Measurements from ENCODE around the gene UBL4B. TPM values are rescaled to one million over a fixed set of nuclear protein-coding genes. Genes with fewer than 3 reads are reported as not detected.
A peak's percentile ranks its signal among the peaks of the same experiment; 100 is the strongest.

Gene UBL4B
- total RNA-seq, 2 donors from 2014 or later: not detected

DNA sequence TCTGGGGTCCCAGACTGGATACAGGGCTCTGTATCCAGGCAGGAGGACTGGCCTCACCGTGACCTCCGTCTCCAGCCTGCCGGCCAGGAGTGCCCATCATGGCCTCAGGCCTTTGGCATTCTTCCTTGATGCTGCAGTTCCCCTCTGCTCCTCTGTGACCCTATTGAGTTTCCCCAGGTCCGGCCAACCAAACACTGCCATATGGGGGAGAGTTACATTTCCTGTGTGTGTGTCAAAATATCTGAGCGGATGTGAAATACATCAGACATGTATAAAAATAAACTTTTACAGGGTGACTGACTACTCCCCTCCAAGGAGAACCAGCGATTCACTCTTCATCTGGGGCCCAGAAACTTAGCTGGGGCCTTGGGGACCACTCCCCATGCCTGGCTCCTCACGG is 10.2 kb upstream of the UBL4B start:
- no peak overlapping the region for H3K4me3 ChIP-seq
- no peaks in the 10 kb centered on the region for H3K9me3 ChIP-seq
- H3K27me3 ChIP-seq: no peaks in the 10 kb centered on the region
- DNase-seq (ENCODE audit: low spot score): no peak
- TF ChIP-seq, protein P1, sequence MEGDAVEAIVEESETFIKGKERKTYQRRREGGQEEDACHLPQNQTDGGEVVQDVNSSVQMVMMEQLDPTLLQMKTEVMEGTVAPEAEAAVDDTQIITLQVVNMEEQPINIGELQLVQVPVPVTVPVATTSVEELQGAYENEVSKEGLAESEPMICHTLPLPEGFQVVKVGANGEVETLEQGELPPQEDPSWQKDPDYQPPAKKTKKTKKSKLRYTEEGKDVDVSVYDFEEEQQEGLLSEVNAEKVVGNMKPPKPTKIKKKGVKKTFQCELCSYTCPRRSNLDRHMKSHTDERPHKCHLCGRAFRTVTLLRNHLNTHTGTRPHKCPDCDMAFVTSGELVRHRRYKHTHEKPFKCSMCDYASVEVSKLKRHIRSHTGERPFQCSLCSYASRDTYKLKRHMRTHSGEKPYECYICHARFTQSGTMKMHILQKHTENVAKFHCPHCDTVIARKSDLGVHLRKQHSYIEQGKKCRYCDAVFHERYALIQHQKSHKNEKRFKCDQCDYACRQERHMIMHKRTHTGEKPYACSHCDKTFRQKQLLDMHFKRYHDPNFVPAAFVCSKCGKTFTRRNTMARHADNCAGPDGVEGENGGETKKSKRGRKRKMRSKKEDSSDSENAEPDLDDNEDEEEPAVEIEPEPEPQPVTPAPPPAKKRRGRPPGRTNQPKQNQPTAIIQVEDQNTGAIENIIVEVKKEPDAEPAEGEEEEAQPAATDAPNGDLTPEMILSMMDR (IDR thresholded peaks at IDR 0.05): no peak
- H3K4me1 ChIP-seq: no peaks in the 10 kb centered on the region
- H3K27ac ChIP-seq: no peak overlapping the region
- H3K36me3 ChIP-seq: no peaks in the 10 kb centered on the region

DNA sequence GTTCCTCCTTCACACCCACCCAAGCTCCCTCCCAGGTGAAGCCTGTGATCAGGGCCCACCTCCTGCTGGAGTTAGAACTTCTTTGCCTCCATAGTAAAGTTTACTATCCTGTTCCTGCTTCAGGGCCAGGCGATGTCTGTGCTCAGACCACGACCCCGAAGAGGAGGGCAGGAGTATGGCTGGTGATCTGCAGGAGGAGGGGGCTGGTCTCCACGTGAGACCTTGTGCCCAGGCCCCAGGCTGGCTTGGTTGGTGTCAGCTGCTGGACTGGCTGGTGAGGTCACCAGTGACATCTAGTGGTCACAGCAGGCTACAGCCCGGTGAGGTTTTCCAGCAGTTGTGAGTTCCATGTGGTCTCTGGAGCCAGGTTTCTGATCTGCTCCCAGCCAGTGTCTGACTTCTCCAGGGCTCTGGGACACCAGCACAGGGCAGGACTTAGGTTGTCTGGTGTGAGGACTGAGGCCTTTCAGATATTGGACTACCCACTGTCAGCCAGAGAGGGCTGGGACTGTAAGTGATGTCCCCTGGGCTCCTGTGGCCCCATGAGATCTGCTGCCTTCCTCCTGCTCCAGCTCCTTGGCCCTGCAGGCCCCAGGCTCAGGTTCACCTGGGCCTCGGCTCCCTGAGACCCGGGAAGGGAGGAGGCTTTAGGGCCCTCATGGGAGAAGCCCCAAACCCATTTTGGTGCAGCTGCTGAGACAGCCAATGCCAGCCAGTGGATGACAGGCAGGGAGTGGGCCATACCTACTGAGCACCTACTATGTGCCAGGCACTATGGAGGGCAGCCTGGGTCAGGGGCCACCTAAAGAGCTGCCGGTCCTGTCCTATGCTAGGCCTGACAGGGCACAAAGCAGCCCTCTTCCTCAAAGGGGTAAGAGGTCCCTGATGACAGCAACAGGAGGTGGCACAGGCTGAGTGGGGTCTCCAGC is 6.0 kb upstream of the UBL4B start:
- H3K4me1 ChIP-seq: no peaks in the 10 kb centered on the region
- no peak overlapping the region for H3K27ac ChIP-seq
- no peaks in the 10 kb centered on the region for H3K36me3 ChIP-seq
- no peaks in the 10 kb centered on the region for H3K27me3 ChIP-seq
- no peak overlapping the region for H3K4me3 ChIP-seq
- peak; percentile 70 for DNase-seq (ENCODE audit: low spot score)
- TF ChIP-seq, protein P1 (IDR thresholded peaks at IDR 0.05): peak; percentile 91 to 93
- H3K9me3 ChIP-seq: no peaks in the 10 kb centered on the region

DNA sequence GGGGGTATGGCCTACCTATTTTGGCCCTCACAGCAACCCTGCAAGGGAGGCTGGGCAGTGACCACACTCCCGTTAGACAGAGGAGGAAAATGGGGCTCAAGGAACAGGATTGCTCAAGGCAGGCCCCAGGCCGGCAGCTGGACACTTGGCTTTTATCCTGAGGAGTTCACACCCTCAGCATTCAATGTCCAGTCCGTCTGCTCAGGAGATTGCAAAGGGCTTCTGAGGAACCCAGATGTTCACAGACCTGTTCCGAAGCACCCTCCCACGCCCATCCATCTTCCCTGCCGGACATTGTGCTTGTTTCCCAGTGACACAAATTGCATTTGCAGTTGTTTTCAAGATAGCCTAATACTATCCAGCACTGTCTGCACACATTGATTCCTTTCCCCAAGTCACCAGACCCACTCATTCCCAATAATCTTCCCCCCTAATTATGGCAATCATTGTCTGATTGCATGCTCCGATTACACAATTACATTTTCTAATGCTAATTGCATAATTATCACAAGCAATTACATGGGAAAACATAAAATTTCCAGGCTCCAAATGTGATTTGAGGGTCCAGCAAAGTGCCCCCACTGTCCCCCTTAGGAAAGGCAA is 4.3 kb upstream of the UBL4B start:
- H3K36me3 ChIP-seq: no peaks in the 10 kb centered on the region
- no peaks in the 10 kb centered on the region for H3K9me3 ChIP-seq
- no peak overlapping the region for H3K27ac ChIP-seq
- no peaks in the 10 kb centered on the region for H3K4me1 ChIP-seq
- no peak for DNase-seq (ENCODE audit: low spot score)
- no peaks in the 10 kb centered on the region for H3K27me3 ChIP-seq
- TF ChIP-seq, protein P1 (IDR thresholded peaks at IDR 0.05): no peak
- no peak overlapping the region for H3K4me3 ChIP-seq

DNA sequence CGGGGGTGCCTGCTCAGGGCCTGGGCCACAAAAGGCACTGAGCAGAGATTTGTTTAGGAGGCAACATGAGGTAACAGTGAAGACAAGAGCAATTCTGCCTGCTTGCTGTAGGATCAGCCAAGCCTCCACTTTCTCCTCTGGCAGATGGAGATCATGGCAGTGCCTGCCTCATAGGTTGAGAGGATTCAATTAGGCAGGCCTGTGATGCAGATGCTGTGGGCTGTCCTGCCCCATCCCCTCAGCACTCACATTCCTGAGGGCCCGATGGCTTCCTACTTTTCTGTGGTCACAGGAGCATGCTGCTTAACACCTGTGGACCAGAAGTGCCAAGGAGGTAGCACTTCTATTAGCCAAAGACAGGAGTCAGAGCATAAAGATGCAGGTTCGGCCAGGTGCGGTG is 1.2 kb upstream of the UBL4B start:
- Histone ChIP-seq H3K27ac (no peak overlapping the region), H3K27me3 (no peaks in the 10 kb centered on the region), H3K4me1 (no peaks in the 10 kb centered on the region), H3K9me3 (no peaks in the 10 kb centered on the region), H3K36me3 (no peaks in the 10 kb centered on the region), H3K4me3 (no peak overlapping the region)
- TF ChIP-seq, protein P1 (IDR thresholded peaks at IDR 0.05): no peak
- DNase-seq (ENCODE audit: low spot score): no peak

DNA sequence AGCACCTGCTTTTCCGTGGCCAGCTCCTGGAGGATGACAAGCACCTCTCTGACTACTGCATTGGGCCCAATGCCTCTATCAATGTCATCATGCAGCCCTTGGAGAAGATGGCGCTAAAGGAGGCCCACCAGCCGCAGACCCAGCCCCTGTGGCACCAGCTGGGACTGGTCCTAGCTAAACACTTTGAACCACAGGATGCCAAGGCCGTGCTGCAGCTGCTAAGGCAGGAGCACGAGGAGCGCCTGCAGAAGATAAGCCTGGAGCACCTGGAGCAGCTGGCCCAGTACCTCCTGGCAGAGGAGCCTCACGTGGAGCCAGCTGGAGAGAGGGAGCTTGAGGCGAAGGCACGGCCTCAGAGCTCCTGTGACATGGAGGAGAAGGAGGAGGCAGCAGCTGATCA is 413 bp downstream of the UBL4B start:
- H3K36me3 ChIP-seq: no peaks in the 10 kb centered on the region
- DNase-seq (ENCODE audit: low spot score): no peak
- H3K27me3 ChIP-seq: no peaks in the 10 kb centered on the region
- no peaks in the 10 kb centered on the region for H3K4me1 ChIP-seq
- TF ChIP-seq, protein P1 (IDR thresholded peaks at IDR 0.05): no peak
- H3K4me3 ChIP-seq: no peak overlapping the region
- no peak overlapping the region for H3K27ac ChIP-seq
- H3K9me3 ChIP-seq: no peaks in the 10 kb centered on the region
